Stimulated activated CD4-positive, alpha-beta T cell treated with anti-CD3 and anti-CD28 coated beads, Interleukin-12 subunit alpha, Interleukin-12 subunit beta, amount 100 ng/mL, for 24 hours (primary cell): ENCODE measurements around the gene PRM1.
A peak's percentile ranks its signal among the peaks of the same experiment; 100 is the strongest.

Experiments
- DNase-seq, 2 experiments: peaks; one replicate each; pipeline ENCODE4 v3.0.0-alpha.2; 2020; ENCODE audit warnings: low read depth in 2 of 2

PRM1 gene

DNA sequence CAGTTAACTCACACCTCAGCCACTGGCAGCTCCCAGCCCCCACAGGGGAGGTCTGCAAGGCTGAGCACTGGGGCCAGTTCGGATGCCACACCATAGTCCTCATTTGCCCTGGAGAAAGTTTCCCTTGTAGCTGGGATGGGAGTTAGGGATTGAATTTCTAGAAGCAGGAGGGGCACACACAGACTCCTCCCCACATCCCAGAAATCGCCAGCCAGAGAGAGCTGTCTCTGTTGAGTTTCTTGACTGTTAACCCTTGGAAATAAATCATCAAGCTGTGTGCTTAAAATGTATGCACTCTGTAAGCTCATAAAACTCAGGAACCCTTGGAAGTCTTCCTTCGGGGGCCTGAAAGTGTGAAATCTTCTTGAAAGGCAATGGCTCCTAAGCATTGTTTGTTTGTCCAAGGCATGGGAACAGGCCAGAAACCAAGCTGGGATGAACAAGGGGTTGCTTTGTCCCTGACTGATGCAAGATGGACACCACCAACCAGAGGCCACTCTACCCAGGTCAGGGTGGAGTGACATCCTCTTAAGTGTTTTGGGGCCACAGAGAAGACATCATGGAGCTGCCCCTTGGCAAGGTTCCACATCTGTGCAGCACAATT, 7.3 kb downstream of the PRM1 start:
- DNase-seq, result no peak

DNA sequence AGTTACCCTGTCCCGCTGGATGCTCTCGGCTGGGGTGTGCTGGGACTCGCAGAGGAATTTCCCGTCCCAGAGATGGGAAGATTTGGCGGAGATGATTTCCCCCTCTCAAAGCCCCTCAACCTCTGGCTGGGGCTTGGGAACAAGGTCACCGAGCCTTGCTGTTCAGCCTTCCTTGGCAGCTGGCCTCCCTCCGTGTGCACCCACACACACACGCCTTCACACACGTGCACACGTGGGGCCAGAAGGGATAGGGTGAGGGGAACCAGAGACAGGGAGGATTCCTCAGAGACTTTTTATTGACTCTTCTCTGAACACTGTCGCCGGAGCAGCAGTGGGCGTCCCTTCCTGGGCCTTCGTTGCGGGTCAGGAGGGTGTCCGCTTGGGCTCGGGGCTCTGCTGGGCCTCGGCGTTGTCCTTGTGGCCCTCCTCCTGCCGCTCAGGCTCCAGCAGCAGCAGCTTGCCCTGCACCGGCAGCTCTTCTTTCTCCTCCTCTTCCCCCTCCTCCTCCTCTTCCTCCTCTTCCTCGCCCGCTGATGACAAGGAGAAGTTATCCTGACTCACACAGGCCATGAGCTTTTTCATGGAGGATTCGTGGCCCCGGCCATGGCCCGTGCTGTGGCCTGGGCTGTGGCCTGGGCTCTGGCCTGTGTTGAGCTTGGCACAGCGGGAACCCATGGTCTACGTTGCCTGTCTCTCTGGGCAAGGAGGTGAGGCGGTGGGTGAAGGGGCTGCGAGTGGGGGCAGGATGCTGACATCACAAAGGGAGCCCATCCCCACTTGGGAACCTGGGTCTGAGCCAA, 8.0 kb downstream of the PRM1 start, which contains the start of gene PRM3:
TSS of gene PRM3 (minus strand) at position 709 of the 800 bp plus-strand sequence. CDS start at position 675, 34 bp downstream.
- DNase-seq, result no peak

DNA sequence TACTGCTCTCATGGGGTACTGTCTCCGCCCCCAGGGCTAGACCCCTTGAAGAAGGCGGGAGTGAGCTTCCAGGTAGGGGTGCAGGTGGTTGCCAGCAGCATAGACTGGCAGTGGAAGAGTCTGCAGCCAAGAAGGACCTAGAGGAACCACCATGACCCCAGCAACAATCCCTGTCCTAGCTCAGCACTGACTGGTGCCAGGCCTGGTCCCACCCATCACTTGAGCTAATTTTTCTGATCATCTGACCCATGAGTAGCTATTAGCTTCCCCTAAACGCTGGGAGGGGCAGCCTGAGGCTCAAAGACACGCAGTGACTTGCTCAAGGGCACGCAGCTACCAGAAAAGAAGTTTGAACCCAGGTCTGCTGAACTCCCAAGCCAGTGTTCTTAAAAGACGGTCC, 8.6 kb downstream of the PRM1 start:
- DNase-seq, result no peak

DNA sequence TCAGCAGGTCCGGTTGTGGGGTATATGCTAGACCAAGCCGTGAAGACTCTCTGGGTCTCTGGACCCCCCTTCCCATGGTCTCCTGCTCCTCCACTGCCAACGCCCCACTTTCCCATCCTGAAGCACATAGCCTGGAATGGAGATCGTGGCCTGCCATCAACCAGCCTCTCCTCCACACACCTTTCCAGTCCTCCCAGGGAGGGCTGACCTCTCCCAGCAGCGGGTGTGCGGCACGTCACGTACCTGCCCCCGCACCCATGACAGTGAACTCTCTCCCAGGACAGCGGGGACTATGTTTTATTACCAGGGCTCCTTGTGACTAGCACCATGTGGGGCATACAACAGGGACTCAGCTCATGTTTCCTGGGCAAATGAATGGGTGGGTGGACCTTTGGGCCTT, 9.5 kb downstream of the PRM1 start:
- DNase-seq, result no peak

DNA sequence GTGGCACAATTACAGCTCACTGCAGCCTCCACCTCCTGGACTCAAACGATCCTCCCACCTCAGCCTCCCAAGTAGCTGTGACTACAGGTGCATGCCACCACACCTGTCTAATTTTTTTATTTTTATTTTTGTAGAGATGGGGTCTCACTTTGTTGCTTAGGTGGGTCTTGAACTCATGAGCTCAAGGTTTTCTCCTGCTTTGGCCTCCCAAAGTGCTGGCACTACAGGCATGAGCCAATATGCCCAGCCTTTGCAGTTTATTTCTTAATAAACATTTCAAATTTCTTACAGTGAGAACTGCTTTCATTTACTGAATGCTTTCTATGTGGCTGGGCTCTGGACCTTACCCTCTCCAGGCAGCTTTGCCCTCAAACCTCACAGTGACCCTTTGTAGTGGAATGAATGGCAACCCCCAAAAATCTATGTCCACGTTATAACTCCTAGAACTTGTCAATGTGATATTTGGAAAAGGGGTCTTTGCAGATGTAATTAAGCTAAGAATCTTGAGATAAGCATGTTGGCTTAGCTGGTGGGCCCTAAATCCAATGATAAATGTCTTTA, 10.4 kb downstream of the PRM1 start:
- DNase-seq, result no peak

DNA sequence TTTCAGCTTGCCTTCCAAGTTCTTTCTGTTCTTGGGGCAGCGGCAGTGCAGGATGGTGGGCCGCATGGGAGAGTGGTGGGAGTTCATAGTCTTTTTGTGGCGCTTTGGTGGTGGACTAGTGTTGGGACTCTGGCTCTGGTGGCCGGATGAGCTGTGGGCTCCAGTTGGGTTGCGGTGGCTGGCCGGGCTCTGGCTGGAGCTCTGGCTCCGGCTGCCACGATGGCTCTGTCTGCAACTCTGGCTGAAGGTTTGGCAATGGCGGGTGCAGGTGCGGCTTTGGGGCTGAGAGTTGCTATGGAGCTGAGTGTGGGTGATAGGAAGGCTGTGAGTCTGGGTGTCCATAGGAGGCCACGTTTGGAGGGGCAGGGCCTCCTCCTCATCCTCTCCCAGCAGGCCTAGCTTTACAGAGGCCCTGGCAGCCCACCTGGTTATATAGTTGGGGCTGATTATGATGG, 12.2 kb downstream of the PRM1 start, which contains the start of gene TNP2:
TSS of gene TNP2 (minus strand) at position 405 of the 455 bp plus-strand sequence. CDS start at position 342, 63 bp downstream.
- DNase-seq, result no peak

DNA sequence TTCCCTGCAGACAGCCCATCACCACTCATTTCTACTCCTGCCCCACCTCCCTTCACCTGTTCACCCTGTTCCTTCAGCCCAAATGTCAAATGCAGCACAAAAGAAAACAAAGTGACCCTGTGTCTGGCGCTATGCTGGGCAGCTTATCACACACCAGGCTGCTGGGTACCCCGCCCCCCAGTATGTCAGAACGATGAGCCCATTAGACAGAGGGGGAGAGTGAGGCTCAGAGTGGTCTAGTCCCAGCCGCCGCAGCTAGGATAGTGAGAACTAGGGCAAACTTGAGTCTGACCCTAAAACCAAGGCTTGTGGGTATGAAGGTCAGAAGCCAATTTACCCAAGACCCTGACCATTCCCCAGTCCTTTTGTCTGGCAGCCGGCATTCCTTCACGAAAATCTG, 16.0 kb downstream of the PRM1 start:
- no peak for DNase-seq

DNA sequence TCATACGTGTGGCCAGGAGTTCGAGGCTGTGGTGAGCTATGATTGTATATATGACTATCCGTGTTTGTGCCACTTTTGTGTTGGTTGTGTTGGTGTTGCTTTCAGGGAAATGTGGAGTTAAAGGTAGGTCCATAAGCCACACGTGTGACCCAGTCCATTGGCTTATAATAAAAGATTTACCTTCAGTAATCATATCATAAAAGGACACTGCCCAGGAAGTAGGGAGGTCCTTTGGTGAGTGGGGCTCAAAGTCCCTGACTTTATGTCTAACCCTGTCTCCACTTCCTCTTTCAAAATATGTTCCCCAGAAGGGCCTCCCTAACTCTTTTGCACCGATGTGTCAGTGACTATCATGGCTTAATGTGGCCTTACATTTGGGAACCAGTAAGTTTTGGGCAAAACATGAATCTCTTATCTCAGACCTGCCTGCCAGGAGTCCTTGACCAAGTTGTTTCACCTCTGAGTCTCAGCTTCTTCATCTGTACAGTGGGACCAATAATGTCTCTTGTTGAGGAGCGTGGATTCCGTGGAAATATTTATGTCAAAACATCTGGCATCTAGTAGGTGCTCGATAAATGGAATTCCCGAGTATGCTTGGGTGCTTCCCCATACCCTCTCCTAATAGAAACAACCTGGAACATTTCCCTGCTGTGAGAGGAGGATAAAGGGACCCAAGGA, 16.8 kb downstream of the PRM1 start:
- DNase-seq, result no peak

DNA sequence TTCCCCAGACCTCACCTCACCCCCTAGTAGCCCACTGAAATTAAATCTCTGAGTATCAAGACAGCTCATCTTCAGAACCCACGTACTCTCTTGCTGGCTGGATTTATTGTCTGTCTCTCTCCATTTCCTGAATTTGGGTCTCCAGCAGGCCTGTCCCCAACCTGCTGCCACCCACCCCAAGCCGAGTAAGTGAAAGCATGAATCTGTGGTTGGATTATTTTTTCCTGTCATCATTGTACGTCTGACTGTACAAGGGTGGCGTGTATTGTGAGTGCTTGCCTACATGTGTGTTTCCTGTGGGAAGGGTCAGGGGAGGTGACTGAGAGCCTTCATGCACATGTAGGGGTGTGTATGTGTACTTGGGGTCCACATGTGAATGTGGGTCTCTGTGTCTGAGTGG, 17.4 kb downstream of the PRM1 start:
- DNase-seq, result peak in 1 of 2 experiments; percentile 59

DNA sequence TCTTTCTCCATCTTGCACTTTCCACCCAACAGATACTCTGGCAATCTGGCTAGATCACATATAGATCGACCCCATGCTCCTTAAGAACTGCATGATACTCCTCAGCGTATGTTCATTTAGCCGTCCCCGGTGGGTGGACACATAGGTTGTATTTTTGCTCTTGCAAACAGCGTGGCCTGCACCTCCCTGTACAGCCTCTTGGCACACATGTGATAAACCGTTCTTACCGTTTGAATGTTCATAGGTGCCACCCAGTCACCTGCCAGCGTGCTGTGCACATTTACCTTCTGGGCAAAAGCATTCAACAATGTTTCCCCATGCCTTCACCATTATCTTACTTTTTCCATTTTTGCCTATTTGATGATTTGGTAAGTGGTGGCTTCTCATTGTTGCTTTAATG, 18.2 kb downstream of the PRM1 start:
- no peak for DNase-seq

DNA sequence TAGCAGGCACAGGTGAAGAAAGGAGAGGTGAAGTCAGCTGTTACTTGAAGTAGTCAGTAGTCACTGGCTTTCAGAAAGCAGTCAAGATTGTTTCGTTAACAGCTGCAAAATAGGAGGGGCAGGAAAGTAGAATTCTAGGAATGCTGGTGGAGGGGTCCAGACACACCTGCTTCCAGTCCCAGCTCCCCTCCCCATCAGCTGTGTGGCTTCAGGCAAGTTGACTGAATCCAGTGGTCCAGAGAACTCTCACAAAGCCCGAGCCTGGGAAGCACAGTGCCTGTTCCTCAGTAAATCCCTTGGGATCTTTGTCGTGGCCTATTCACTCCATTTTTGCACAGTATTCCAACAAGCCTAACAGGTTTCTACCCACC, 20.5 kb downstream of the PRM1 start:
- no peak for DNase-seq

DNA sequence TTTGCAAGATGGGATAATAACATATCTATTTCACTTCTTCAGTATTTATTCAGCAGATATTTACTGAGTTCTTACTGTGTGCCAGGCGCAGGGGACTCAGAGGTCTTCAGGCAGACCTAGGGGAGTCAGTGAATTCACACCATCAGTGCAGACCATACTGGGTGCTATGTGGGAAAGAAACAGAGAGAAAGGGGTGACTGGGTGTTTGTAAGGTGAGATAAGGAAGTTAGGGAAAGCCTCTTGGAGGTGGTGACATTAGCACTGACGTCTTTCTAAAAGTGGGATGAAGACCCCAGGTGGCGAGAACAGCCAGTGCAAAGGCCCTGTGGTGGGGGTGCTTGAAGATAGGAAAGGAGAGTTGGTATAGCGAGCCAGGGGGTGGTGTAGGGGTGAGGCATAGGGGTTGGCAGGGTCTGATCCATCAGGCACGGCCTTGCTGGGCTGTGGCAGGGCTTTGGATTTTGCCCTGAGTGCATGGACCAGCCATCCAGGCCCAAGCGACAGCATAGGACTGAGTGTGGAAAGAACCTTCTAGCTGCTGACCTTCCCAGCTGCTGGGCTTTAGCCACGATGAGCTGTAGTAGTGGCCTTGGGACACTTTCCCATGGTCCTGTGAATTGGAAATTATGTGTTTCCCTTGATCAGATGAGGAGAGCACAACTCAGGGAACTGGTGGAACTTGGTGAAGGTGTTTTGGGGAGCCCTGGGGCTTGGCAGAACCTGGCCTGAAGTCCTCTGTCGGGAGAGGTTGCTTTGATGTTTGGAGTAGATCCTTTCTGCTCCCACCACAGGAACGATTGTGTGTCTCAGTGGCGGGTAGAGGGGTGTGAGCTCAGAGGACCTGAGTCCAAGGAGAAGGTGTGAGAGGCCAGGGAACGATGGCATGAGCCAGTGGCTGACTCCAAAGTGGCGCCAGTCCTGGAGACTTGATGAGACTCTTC, 21.2 kb downstream of the PRM1 start:
- DNase-seq, result no peak

DNA sequence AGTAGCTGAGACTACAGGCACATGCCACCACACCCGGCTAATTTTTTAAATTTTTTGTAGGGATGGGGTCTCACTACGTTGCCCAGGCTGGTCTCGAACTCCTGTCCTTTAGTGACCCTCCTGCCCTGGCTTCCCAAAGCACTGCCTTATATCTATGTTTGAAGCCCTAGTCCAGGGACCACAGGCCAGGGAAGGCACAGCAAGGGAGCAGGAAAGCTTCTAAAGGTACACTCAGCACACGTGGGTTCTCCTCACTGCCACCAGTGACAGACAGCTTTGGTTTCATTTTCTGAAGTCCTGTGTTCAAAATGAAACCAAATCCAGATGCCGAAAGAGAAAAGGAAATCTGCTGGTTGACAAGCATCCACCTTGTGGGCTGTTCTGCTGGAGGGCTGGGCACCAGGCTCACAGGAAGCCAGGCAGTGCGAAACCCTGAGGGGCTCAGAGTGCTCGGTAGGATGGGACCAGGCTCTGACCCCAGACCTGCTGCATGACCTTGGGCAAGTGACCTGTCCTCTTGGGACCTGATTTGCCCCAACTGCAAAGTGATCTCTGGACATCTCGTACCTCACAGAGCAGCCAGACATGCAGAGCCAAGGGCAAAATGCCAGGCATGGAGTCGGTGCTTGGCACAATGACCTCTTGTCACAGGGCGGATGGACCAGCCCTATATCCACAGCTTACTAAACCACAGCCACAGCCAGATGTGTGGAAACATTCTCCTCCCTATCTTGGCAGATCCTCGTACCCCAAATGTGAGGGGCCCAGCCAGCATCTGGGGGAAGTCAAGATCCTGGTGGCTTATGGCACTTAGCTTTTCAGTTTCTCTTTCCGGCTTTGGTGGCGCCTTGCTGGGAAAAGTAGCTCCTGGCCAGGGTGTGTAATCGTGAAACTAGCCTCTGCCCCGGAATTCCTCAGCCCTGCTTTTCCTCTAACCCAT, 22.3 kb downstream of the PRM1 start:
- DNase-seq, result no peak

DNA sequence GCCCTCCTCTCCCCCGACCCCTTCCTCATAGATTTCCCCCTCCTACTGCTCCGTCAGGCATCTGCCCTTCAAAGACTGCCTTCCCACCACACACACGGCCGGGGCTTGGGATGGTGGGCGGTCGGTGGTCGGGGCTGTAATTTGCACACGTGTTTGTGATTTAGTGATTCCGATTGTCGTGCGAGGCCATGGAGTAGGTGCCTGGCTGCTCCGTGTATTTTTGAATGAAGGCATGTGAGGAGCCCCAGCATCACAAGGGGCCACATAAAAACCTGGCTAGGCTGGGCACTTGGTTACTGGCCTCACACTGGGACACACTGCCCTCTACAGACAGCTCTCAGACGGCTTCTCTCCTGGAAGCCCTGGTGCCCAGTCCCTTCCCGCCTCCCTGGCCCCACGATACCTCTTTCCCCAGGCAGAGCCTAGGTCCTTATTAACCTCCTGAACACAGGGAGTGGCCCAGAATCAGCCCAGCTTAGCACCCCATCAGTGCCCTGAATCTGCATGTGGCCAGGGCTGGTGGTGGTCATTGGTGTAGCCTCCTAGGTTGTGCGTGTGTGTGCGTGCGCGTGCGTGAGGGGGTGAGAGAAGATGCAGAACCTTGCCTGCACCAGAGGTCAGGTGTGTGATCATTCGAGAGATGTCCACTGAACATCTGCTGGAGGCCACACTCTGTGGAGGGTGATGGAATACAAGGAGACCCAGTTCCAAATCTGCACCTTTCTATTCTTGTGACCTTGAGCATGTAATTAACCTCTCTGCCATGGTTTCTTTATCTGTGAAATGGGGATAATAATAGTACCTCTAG, 23.8 kb downstream of the PRM1 start:
- peak in 1 of 2 experiments; percentile 54 for DNase-seq

DNA sequence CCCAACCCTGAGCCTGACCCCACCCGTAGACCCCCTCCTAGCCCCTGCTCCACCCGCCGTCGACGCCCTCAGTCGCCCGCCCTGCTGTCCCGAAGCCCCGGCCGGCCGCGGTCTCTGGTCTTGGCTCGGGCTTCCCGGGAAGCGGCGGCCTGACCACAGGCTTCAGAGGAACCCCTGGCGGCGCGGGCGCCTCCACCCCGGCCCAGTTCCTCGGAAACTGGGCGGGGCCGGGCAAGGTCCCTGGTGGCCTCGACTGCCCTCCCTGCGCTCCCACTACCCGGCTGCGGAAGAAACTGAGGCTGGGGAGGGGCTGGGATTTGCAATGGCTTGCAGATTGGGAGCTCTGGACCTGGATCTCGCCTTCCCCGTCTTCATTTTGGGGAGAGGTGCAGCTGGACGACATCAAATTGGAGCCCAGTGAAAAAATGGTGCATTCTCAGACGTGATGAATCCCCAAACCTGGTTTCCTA, 24.4 kb downstream of the PRM1 start:
- no peak for DNase-seq

DNA sequence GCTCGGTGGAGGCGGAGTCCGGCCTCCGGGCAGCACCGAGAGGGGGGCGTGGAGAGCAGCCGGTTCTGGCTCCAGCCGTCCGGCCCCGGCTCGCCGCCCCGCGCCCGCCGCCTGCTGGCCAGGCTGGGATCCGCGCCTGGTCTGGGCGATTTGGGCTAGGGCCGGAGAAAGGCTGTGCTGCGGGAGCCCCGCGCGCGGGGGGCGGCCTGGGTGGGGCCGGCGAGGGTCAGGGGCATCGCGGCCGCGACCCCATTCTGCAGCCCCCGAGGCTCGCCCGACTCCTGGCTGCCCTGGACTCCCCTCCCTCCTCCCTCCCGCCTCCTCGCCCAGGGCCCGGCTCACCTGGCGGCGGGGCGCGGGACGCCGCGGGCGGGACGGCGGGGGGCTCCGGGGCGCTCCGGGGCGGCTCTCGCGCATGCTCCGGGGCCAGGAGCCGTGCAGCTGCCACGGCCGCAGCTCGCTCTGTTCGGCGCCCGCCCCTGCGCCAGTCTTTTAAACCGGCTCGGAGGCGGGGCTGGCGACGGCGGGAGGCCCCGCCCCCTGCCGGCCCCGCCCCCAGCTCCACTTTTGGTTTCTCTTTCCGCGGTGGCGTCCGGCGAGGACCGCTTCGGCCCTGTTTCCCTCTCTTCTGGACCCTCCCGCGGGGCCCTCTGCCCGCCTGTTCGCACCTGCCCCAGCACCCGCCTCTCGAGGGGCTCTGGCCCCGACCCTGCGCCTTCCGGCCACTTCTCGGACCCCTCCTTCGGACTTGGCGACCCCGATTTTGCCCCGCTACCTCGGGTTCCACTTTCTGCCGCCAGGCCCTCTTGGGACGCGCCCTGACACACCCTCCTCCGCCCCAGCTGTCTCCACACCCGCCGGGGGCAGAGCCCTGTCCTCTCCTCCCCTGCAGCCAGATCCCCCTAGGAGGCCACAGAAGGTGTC, 25.1 kb downstream of the PRM1 start, which contains the start of gene SOCS1:
TSS of gene SOCS1 (minus strand) at position 468 of the 924 bp plus-strand sequence. CDS start 726 bp downstream, outside the sequence.
- peak; percentile 81 to 82 for DNase-seq

DNA sequence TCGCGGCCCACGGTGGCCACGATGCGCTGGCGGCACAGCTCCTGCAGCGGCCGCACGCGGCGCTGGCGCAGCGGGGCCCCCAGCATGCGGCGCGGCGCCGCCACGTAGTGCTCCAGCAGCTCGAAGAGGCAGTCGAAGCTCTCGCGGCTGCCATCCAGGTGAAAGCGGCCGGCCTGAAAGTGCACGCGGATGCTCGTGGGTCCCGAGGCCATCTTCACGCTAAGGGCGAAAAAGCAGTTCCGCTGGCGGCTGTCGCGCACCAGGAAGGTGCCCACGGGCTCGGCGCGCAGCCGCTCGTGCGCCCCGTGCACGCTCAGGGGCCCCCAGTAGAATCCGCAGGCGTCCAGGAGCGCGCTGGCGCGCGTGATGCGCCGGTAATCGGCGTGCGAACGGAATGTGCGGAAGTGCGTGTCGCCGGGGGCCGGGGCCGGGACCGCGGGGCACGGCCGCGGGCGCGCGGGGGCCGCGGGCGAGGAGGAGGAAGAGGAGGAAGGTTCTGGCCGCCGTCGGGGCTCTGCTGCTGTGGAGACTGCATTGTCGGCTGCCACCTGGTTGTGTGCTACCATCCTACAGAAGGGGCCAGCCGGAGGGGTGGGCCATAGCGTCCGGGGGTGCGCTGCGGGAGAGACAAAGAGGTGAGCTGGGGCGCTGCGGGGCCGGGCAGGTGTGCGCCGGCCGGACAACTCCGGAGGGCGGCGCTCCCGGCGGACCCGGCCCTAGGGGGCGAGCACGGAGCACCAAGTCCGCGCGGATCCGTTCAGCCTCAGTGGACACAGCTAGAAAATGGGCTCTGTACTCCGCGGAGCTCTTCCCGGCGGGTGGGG, 26.0 kb downstream of the PRM1 start:
- DNase-seq, result no peak
